Stimulated activated CD8-positive, alpha-beta memory T cell treated with anti-CD3 and anti-CD28 coated beads, Interleukin-7, amount 100 ng/mL, for 1 hour (primary cell): Measurements from ENCODE around the gene BLM.
"Not testable (repeated sequence)": the region's sequence is repeated elsewhere in the genome, so short reads cannot be mapped to it uniquely, and the experiment has no call there.

Experiments used
- DNase-seq, 2 donors: peaks; one replicate each; pipeline ENCODE4 v3.0.0-alpha.2; 2020; ENCODE audit warnings: low read depth in 2 of 2

Gene BLM

DNA sequence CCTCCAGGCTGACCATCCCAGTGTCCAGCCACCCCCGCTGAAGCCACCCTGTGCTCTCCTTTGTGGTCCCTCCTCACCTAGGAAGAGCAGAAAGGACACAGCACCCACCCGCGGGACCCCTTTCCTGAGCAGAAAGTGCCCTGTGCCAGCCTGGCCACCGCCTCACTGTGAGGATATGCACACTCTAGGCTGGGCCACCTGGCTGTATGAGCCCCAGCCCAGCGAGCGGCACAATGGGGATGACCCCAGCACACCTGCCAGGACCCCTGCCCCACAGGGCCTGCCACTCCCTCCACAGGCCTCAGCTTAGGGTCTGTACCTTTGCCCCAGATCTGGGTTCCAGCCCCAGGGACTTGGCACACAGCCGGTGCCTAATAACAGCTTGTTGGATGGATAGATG is 103.3 kb downstream of the BLM start:
- no peak for DNase-seq

- DNase-seq: no peak
Measured at GRCh38 chr15:90822204-90822955, 105.2 kb downstream of the BLM start.

DNA sequence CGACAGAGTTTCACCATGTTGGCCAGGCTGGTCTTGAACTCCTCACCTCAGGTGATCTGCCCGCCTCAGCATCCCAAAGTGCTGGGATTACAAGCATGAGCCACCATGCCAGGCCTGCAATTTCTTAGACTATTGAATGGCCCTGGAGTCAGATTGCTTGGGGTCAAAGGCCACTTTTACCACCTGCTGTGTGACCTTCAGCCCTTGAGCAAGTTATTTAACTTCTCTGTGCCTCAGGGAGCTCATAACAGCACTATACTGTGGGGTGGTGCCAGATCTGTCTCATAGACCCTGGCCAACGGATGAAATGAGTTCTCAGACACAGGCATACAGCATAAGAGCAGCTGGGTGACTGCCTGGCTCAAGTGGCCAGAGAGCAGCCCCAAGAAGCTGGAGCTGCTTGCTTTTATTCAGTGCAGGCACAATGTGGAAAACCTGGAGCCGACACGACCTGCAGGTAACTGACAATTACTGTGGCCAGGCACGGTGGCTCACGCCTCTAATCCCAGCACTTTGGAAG is 106.4 kb downstream of the BLM start:
- no peak for DNase-seq

DNA sequence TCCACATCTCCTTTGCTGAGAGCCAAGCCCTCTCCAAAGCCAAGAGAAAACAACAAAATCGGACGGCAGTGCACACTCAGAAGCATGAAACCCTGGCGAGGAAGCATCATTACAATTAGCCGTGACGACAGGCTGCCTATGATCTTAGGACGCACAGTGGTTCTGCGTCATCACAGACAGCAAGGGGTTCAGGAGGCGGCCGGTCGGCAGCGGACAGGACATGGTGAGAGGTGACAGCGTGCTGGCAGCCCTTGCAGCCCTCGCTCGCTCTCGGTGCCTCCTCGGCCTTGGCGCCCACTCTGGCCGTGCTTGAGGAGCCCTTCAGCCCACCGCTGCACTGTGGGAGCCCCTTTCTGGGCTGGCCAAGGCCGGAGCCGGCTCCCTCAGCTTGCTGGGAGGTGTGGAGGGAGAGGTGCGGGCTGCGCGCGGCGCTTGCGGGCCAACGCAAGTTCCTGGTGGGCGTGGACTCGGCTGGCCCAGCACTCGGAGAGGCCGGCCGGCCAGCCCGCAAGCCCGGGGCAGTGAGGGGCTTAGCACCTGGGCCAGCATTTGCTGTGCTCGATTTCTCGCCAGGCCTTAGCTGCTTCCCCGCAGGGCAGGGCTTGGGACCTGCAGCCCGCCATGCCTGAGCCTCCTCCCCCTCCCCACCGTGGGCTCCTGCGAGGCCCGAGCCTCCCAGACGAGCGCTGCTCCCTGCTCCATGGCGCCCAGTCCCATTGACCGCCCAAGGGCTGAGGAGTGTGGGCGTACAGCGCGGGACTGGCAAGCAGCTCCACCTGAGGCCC is 108.2 kb downstream of the BLM start:
- DNase-seq: not testable (repeated sequence)

DNA sequence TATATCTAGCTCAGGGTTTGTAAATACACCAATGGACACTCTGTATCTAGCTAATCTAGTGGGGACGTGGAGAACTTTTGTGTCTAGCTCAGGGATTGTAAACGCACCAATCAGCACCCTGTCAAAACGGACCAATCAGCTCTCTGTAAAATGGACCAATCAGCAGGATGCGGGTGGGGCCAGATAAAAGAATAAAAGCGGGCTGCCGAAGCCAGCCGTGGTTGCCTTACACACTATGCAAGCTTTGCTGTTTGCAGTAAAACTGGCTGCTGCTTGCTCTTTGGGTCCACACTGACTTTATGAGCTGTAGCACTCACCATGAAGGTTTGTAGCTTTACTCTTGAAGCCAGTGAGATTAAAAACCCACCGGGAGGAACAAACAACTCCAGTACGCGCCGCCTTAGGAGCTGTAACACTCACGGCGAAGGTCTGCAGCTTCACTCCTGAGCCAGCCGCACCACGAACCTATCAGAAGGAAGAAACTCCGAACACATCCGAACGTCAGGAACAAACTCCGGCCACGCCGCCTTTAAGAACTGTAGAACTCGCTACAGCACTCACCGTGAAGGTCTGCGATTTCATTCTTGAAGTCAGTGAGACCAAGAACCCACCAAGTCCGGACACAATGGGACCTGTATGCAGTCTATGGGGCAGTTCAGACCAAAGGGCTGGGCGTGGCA is 109.2 kb downstream of the BLM start:
- not testable (repeated sequence) for DNase-seq

DNA sequence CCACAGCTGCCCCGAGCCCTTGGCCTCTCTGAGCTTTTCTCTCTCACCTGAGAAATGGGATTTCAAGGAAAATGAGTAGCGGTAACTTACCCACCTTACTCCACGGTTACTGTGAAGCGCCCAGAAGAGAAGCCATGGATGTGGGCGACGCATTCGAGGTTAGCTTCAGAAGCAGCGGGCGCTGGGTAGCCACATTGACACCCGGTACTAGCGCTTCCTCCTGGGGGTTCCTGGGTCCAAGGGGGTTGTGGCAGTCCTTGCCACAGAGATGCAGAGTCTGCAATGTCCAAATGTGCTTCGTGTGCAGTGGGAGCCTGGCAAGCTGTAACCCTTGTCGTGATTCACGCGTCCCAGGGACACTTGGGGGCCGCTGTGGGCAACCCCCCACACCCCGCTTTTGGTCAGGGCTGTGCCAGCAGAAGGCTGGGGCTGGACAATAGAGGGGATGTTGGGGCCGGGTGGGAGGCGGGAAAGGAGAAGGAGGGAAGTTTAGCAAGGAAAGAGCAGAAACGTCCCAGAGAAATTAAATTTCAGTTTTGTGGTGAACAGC is 109.8 kb downstream of the BLM start:
- no peak for DNase-seq

DNA sequence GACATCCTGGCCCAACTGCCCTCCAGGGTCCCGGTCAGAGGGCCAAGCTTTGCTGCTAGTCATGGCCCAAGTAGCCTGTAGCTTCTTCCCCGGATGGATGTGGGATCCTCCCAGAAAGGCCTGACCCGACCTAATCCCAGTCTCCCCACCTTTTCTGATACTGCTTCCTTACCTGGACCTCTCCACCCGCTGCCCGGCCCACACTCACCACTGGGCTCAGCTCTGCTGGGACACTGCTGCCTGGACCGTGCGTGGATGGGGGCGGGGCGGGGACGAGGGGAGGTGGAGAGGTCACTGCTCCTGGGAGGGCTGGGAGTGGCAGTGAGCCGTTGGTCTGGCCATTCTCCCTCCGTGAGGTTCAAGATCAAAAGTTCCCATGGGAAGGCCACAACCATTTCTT is 111.0 kb downstream of the BLM start:
- DNase-seq: no peak

- DNase-seq: no peak
Measured at GRCh38 chr15:90829126-90829525, 112.0 kb downstream of the BLM start.

- no peak for DNase-seq
Measured at GRCh38 chr15:90829942-90830440, 112.8 kb downstream of the BLM start.

DNA sequence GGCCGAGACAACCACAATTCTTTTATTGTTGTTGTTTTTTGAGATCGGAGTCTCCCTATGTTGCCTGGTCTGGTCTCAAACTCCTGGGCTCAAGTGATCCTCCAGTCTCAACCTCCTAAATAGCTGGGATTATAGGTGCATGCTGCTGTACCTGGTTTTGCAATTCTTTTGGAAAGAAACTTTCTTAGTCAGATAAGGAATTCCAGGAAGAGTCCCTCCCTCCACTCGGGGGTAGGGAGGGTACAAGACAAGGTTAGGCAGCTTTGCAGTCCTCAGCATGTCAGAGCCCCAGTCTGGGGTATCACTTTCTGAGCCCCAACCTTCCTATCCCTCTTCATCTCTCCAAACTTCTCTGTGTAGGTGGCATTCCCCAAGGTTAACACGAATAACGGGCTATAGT is 117.5 kb downstream of the BLM start:
- DNase-seq: no peak

DNA sequence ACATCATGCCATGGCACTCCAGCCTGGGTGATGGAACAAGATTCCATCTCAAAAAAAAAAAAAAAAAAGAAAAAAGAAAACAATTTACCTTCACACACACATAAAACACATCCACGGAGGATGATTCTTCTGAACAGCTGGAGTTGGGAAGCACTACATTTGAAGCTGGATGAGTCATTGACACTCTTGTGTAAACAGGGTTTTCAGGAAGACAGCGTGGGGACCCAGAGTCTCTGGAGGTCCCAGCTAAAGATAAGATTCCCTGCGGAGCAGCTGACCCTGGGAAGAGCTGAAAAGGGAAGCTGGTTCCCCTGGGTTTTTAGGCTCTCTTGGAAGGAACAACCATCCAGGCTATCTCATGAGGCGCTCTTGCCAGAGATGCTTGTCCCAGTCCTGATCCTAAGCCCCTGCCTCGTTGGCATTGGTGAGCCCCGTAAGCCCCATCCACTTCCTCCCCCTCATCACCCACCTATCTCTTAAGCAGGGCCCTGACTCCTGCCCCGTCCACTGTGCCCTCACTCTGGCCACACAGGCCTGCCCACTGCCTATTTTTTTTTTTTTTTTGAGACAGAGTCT is 119.2 kb downstream of the BLM start:
- no peak for DNase-seq

DNA sequence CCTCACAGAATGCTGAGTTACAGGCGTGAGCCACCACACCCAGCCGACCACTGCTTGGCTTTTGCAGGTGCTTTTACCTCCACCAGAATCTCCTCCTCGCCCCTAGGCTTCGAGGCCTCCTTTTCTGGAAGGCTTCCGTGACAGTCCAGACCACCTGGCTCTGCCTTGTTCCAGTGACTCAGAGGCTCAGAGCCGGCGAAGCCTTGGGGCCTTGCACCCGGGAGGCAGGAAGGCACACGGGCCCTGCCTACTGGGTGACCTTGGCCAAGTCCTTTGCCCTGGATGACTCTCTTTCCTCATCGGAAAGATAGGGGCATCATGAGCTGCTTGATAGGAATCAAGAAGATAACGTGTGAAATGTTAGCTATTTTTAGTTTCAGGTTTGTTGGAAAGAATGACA is 119.9 kb downstream of the BLM start:
- DNase-seq: no peak

DNA sequence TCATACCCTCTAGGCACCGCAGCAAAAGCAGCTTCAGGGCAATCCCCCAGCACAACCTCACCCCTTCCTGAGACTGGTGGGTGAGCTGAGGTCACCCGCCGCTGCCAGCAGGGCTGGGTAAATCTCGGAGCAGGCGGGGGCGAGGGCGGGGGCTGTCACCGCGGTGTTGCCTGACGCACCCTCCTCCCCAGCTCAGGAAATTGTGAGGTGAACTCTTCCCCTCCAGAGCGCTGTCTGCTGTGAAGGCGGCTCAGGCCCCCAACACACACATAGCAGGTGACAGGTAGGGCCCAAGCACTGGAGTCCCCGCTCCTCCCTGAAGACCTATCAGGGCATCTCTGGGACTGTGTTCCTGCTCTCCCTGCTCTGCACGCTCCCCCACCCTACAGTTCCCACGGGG is 121.0 kb downstream of the BLM start:
- DNase-seq: peak; percentile 76 to 77

DNA sequence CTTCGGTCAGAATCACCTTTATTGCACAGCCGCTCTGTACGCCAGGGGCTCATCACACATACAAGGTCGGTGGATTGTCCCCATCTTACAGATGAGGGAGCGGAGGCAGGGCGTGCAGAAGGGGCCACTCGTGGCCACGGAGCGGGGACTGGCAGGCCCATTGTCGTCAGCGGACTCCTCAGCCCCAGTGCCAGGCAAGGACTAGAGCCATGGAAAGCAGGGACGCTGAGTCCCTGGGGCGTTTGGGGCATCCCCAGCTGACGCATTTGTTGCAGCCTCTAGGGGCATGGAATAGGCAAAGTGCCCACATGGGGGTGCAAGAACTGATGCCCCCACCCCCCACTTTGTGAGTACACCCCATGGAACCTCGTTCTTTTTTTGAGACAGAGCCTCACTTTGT is 121.4 kb downstream of the BLM start:
- no peak for DNase-seq

GRCh38 chr15:90839187-90840071 is 122.3 kb downstream of the BLM start:
- DNase-seq: no peak

DNA sequence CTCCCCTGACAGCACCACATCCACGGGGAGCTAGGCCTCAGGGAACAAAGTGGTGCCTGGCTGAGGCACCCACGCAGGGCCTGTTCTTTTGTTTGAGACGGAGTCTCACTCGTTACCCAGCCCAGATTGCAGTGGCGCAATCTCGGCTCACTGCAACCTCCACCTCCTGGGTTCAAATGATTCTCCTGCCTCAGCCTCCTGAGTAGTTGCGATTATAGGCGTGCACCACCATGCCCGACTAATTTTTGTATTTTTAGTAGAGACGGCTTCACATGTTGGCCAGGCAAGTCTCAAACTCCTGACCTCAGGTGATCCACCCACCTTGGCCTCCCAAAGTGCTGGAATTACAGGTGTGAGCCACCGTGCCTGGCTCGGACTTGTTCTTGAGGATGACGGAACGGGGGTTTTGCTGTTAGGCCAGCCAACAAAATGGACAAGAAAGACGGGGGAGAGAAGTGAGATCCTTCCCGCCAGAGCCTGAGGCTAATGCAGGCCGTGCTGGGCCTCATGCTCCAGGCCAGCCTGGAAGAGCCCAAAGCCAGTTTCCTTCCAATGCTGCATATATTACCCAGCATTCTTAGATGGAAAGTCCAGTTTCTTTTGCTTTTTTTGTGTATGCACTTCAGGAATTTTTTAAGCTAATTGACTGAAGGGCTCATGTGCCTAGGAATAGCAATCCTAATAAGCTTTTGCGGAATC is 123.2 kb downstream of the BLM start:
- DNase-seq: no peak

- no peak for DNase-seq
Measured at GRCh38 chr15:90840954-90841353, 123.8 kb downstream of the BLM start.

GRCh38 chr15:90844696-90845095 is 127.5 kb downstream of the BLM start:
- DNase-seq: no peak

GRCh38 chr15:90845201-90845949 is 128.2 kb downstream of the BLM start:
- DNase-seq: no peak
